ENCODE measurements around the gene DZANK1.
"Not testable (repeated sequence)": the region's sequence is repeated elsewhere in the genome, so short reads cannot be mapped to it uniquely, and the experiment has no call there.

Gene DZANK1

DNA sequence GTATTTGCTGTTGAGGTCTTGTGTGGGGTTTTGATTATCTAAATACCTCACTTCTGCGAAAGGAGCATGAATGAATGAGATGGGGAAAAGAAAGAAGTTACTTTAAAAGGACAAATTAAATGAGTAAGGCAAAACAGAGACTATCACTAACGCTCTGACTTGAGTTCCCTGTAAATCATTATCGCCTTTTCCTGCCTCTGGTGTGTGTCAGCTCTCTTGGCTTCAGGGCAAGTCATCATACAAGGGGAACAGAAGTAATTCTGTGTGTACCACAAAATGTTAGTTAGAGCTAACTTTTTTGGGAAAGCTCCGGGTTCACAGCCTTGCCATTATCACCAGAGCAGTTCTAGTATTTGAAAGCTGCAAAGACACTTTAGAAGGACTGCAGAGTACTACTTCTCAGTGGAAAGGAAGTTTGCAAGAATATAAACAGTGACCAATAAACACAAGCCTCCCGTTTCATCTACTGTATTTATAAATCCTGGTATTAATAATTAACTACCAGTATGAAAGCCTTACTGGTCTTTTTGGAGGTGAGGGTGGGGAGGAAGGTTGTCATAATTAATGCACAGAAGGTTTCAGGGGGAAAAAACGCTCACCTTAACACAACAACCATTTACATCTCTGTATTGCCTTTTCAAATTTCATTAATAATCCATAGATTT is 1.2 kb downstream of the DZANK1 start:
- intact Hi-C loops (cut with DNase I) = loop anchor here (5.0 to 10.0 kb wide), 2 partner anchors 42 to 109 kb away; partner anchors contain the start of gene SEC23B
- no peak for DNase-seq

DNA sequence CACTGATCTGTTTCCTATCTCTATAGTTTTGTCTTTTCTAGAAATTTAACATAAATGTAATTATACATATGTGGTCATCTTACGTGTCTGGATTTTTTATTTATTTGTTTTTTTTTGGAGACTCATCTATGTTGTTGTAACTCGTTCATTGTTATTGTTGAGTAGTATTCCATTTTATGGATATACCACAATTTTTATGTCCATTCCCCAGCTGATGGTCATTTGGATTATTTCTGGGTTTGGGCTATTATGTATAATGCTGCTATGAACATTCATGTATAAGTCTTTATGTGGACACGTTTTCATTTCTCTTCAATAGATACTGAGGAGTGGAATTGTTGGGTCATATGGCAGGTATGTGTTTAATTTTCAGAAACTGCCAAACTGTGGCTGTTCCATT is 10.2 kb downstream of the DZANK1 start:
- intact Hi-C loops (cut with DNase I) = no loop called here
- no peak for DNase-seq

DNA sequence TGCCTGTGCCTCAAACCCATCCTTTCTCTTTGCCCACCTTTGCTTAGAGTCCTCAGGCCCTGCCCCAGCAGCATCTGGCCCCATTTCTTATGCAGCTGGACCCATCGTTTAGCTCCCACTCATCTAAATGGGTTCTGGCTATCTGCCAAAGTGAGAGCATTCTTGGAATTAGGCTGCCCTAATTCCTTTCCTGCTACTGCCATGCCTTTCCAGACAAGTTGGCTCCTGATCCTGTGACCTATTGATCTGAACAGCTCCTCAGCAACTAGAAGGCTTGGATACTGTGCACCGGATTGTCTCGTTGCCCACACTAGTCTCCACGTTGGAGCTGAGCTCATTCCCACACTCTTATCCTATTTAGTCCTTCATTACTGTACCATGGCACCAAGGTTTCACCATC is 22.9 kb downstream of the DZANK1 start:
- intact Hi-C loops (cut with DNase I) = no loop called here
- DNase-seq = no peak

DNA sequence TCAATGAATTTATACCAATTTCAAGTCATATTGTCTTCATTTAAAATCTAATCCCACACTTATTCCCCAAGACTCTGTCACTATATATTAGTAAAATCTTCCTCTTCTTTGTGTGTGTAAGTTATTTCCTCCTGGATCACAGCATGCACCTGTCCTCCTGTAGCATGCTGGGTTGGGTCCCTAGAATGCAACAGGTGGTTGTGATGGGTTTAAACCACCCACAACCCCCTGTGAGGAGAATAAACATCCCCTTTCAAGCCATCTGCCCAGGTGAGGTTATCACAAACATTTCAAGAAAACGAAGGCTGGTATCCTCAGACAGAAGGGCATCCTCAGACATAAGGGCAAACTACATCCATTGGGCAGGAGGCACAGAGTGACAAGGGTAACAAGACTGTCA is 26.4 kb downstream of the DZANK1 start:
- intact Hi-C loops (cut with DNase I) = no loop called here
- no peak for DNase-seq

DNA sequence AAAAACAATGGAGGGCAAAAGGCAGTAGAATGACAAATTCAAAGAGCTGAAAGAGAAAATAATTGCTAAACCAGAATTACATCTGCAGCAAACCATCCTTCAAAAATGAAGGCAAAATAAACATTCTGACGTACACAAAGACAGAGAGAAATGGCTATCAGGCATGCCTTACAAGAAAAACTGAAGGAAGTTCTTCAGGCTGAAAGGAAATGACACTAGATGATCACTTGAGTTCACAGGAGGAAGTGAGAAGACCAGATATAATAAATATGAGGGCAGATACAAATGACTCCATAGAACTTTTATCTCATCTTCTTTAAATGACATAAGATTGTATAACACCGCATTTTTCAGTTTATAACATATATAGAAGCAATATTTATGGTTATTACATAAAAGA is 30.0 kb downstream of the DZANK1 start:
- intact Hi-C loops (cut with DNase I) = no loop called here
- DNase-seq = no peak

DNA sequence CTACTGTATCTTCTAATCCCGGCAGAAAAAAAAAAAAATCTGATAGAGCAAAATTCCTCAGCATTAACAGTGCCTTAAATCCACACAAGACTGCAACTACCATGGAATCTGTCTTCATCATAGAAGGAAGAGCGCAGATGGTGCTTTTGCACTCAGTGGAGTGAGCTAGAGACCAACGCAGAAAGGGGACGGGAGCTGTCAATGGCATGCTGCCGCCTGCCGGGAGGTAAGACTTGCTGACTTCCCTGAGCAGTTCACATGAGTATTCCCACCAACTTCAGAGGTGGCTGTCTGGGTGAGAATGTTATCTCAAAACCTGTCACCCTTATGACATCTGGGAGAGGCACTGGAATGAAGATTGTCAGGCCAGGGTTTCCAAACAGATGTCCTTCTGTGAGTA is 35.6 kb downstream of the DZANK1 start:
- intact Hi-C loops (cut with DNase I) = no loop called here
- no peak for DNase-seq

DNA sequence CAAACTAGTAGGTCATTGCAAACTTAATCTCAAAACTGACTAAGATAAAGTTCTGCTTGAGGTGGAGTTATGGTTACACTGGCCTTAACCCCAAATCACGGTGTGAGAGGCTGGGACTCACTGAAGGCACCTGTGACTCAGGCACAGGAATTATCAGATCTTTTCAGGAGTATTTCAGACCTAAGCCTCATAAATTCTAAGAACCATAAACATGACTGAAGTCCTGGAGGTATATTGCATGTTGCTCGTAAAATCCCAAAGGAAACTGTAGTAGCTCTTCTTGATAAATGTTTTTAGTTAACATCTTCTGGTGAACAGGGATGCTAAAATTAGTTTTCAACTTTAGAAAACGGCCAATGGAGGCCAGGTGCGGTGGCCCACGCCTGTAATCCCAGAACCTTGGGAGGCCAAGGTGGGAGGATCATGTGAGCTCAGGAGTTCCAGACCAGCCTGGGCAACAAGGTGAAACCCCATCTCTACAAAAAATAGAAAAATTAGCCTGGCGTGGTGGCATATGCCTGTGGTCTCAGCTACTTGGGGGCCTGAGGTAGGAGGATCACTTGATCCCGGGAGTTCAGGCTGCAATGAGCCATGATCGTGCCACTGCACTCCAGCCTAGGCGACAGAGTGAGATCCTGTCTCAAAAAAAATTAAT is 36.5 kb downstream of the DZANK1 start:
- no peak for DNase-seq
- intact Hi-C loops (cut with DNase I) = no loop called here

DNA sequence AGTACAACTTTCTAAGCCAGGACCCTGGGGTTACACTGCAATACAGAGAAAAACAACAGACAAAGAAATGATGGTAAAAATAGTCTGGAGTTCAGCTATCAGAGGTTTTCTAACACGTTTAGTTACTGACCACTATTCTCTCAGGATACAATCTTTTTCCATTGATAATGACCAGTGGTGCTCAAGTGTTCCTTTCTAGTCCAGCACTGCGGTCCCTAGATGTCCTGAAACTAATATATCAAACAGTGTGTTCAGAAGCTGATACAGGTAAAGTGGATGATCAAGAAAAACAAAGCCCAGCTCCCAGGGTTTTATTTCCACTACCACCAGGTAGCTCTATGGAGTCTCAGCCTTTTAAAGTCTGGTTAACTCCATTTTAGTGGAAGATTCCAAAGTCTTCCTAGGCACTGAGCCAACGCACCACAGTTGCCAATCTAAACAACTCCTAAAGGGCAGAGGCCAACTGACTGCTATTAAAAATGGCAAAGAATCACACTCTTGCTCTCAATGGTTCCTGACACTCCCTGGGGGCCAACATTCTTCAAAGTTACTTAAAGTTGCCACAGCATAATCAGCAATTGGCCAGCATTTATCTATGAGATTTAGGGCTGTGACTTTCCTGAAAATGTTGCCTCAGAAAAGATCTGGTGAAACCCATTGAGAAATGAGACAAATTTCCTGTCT is 38.2 kb downstream of the DZANK1 start:
- no peak for DNase-seq
- intact Hi-C loops (cut with DNase I) = no loop called here

DNA sequence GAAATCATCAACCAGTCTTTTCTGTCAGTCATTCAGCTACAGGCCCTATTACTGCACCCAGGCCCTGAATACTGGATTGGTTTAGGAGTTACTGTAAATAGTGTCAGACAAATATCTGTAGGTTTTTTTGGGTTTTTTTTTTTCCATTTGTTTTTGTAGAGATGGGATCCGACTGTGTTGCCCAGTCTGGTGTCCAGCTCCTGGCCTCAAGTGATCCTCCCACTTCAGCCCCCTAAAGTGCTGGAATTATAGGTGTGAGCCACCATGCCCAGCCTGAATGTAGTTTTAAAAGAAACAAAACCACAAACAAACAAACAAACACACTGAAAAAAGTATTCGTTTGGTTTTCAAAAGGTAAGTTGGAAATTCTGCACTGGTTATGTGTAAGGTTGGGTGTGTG is 39.6 kb downstream of the DZANK1 start:
- intact Hi-C loops (cut with DNase I) = no loop called here
- DNase-seq = no peak

DNA sequence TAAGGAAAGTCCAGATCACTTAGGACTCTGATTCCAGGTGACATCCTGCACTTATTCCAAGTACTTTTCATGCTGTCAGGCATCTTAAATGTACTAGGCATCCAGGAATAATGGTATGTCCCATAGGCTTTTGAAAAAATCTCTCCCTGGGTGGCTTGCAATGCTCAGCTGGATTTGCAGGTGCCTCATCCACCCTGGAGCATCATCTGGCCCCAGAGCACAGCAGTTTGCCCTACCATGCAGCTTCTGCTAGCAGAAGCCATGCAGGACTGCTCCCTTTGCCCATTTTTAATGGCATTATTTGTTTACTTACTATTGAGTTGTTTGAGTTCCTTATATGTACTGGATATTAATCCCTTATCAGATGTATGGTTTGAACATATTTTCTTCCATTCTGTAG is 45.2 kb downstream of the DZANK1 start:
- intact Hi-C loops (cut with DNase I) = no loop called here
- DNase-seq = no peak

DNA sequence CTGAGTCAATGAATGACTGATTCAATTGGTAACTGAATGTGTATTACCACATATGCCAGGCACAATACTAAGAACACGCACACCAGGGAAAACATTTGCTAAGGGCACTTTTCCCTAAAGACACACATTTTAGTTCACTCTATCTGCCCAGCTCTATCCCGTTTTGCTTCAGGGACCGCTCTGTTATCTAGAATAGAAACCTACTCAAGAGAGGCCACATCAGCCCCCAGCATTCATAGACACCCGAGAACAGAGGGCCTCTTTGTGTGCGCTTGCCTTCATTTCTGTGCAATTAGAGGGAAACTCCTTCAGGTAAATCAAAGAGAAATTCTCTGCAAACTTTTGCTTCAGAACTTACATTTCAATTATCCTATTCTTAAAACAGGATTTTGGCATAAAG is 50.3 kb downstream of the DZANK1 start:
- intact Hi-C loops (cut with DNase I) = no loop called here

DNA sequence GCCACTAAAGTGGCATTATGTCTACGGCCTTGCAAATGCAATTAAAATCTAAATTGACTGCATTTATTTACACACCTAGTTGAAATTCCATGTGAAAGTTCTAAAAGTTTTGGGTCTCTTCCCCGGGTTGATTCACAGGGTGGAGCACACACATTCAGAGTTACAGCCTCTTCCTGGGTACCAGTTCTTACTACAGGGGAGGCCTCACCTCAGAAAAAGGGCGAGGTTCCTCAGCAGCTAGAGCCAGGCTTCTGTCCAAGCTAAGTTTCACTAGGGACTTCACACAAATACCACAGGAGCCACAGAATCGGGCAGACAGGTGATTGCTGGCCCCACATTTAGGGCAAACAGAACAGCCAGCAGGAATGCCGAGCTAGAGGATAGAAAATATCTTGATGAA is 52.7 kb downstream of the DZANK1 start:
- no peak for DNase-seq
- intact Hi-C loops (cut with DNase I) = no loop called here

More for the DNA sequence above, 50.3 kb downstream of the DZANK1 start:
- no peak for DNase-seq

DNA sequence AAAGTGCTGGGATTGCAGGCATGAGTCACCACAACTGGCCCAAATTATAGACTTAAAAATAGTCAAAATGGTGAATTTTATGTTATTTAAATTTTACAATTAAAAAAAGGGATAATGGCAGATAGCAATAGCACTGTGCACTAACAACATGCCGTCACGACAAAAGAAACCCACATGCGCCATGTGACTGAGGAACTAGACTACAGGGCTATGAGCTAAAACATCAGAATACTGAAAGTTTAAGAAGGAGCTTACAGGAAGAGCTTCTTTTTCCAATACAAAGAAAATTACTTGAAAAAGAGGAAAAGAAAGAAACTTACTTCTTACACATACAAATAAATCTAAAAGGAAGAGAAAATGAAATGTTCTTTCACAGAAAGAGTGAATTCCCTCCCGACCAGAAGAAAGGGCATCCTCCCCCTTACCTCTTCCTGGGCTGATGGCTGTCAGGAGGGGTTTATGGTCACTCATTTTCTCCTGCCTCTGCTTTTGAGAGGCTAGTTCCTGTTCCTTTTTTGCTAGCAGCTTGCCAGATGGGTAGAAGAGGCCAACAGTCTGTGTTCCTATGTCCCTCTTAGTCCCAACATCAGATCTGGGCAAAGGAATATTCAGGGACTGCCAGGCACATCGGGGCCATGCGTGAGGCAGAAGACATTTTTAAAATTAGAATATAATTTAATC is 54.5 kb downstream of the DZANK1 start:
- intact Hi-C loops (cut with DNase I) = no loop called here
- DNase-seq = peak in 2 of 42 donors; percentile 13 to 14

DNA sequence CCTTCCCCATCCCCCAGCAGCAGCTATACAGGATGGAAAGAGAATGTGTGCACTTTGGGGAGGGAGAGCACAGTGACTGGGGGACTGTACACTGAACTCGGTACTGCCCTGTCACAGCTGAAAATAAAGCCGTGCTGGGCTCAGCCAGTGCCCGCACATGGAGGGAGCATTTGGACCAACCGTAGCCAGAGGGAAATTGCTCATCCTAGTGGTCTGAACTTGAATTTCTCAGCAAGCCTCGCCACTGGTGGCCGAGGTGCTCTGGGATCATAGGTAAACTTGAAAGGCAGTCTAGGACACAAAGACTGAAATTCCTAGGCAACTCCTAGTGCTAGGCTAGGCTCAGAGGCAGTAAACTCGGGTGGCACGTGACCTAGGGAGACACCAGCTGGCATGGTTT is 61.0 kb downstream of the DZANK1 start:
- no peak for DNase-seq
- intact Hi-C loops (cut with DNase I) = no loop called here

DNA sequence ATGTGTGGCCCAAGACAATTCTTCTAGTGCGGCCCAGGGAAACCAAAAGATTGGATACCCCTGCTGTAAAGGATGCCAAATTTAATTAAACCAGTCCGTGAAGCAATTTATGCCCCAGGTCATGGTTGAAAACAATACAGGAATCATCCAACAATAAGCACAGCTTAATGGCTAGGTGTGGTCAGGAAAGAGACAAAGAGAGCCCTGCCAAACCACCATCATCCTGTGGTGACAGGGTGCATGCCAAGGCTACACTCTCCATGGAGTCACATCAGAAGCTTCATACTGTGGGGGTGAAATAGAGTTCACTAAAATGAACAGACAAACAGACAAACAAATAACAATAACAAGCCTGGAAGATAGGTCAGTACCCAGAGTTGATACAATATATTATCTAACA is 62.7 kb downstream of the DZANK1 start:
- no peak for DNase-seq
- intact Hi-C loops (cut with DNase I) = no loop called here

DNA sequence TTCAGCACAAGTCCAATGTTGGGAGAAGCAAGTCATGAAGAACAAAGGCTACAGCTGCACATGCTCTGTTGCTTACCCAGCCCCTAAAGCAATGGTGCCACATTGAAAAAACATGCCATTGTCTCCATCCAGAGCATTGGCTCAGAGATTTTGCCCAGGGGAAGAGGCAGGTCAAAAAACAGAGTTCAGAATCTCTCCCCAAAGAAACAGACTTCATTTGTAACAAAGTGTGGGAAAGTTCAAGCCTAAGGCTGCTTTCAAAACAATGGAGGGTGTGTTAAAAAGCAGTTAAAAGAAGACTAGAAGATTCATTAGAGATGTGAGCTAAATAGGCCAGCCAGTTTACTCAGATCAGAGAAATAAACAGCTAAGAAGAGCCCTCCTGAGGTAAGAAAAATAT is 63.6 kb downstream of the DZANK1 start:
- DNase-seq = no peak
- intact Hi-C loops (cut with DNase I) = no loop called here

DNA sequence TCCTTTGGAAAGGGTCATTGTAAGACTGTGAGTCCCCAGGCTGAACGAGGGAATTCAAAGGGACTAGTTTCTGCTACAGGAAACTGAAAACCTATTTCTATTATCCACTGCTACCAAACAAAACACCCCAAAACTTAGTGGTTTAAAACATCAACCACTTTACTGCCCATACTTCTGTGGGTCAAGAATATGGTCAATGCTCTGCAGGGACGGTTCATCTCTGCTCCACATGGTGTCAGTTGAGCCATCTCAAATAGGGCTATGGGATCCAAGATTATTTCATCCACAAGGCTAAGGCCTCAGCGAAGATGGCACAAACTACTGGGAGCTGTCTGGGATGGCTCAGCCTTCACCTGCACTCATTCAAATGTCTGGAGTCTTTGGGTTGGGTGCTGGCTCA is 65.5 kb downstream of the DZANK1 start:
- DNase-seq = no peak
- intact Hi-C loops (cut with DNase I) = no loop called here

DNA sequence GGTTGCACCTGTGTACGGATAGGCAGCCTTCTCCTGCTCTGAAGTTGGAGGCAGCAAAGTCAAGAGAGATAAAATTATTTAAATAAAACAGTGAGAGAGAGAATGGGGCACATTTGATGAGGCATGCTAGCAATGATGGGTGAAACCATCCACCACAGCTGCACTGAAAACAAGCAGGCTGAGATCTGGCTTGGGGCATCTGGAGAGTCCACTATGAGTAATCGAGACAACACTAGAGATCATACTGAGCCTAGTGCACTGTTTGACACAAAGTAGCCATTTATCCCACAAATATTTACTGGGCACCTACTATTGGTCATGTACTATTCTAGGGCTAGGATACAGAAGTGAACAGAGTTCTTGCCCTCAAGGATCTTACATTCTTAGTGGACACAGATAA is 66.4 kb downstream of the DZANK1 start:
- no peak for DNase-seq
- intact Hi-C loops (cut with DNase I) = no loop called here

DNA sequence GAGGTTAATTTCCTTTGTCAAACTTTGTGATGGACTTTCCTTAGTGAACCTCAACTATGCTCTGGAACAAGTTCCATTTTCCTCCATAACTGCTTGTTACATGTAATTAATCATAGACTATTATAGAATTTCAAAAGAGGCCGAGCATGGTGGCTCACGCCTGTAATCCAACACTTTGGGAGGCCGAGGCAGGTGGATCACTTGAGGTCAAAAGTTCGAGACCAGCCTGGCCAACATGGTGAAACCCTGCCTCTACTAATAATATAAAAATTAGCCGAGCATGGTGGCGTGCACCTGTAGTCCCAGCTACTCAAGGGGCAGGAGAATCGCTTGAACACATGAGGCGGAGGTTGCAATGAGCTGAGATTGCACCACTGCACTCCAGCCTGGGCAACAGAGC is 68.1 kb downstream of the DZANK1 start:
- DNase-seq; intact Hi-C loops (cut with DNase I): not testable (repeated sequence)

DNA sequence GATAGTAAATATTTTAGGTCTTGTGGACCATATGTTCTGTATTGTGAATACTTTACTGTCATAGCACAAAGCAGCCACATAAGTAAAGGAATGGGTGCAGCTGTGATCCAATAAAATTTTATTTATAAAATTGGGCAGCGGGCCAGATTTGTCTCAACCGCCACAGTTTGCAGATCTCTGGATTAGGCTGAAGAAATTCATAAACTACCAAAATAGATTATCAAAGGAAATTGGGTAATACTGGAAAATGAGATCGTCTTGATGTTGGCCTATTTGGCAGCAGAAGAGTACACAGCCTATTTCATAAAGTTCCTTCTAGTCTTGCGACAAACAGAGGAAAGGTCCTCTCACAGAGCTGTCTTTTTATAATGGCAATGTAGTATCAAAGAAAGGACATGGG is 69.8 kb downstream of the DZANK1 start:
- intact Hi-C loops (cut with DNase I) = no loop called here

More for the DNA sequence above, 69.8 kb downstream of the DZANK1 start:
- DNase-seq = no peak
